Keratinocyte (primary cell): Measurements from ENCODE around the gene CLCN4. TPM values are rescaled to one million over a fixed set of nuclear protein-coding genes. Genes with fewer than 3 reads are reported as not detected.

Experiments
- DNase-seq: peaks from one replicate; pipeline ENCODE4 v3.0.0-alpha.2; 2011; ENCODE audit warnings: low read depth, missing footprints, low spot score
- FAIRE-seq: peaks from 2 replicates; lab custom pipeline; 2011; peaks lifted over from hg19 to GRCh38; lab: Jason Lieb, UNC
- H2AFZ ChIP-seq: 2 replicates; pipeline ENCODE4 v1.6.0; 2012; ENCODE audit warnings: low read length, control low read depth, inconsistent platforms; ENCODE audit not compliant: control insufficient read depth
- H3K27ac ChIP-seq: 2 replicates; pipeline ENCODE4 v1.5.1; 2011; ENCODE audit warnings: low read length; ENCODE audit not compliant: control insufficient read depth, insufficient read depth
- H3K27me3 ChIP-seq: 3 replicates; pipeline ENCODE4 v1.6.0; 2011; ENCODE audit warnings: low read length; ENCODE audit not compliant: control insufficient read depth, insufficient read depth; ENCODE audit errors: extremely low read depth
- H3K36me3 ChIP-seq, 2 experiments: 2 replicates in 1 of 2; 3 replicates in 1 of 2; pipeline ENCODE4 v1.5.1; 2011; ENCODE audit warnings: low read length in 2 of 2, mild to moderate bottlenecking in 1 of 2; ENCODE audit not compliant: control insufficient read depth in 2 of 2, insufficient read depth in 2 of 2; ENCODE audit errors: extremely low read depth in 1 of 2
- H3K4me1 ChIP-seq: 3 replicates; pipeline ENCODE4 v1.5.1; 2011; ENCODE audit warnings: low read length; ENCODE audit not compliant: control insufficient read depth, insufficient read depth; ENCODE audit errors: extremely low read depth
- H3K4me2 ChIP-seq: 3 replicates; pipeline ENCODE4 v1.6.0; 2011; ENCODE audit warnings: low read depth, low read length; ENCODE audit not compliant: control insufficient read depth, insufficient read depth; ENCODE audit errors: extremely low read depth
- H3K4me3 ChIP-seq, 3 experiments: fragments of 200-600 bp in 1 of 3; sonication (generic) in 1 of 3; 2 replicates in 2 of 3; 3 replicates in 1 of 3; pipeline ENCODE4 v1.5.1; 2011 to 2016; ENCODE audit warnings: low read length in 3 of 3, mild to moderate bottlenecking in 3 of 3, control low read depth in 2 of 3, inconsistent platforms in 1 of 3, low read depth in 1 of 3, mixed read lengths in 1 of 3, mixed run types in 1 of 3, moderate library complexity in 1 of 3; ENCODE audit not compliant: control insufficient read depth in 2 of 3, insufficient read depth in 2 of 3; ENCODE audit errors: extremely low read depth in 1 of 3
- H3K79me2 ChIP-seq: 2 replicates; pipeline ENCODE4 v1.6.0; 2012; ENCODE audit warnings: low read length; ENCODE audit not compliant: control insufficient read depth, insufficient read depth
- H3K9ac ChIP-seq: 3 replicates; pipeline ENCODE4 v1.6.0; 2011; ENCODE audit warnings: low read length; ENCODE audit not compliant: control insufficient read depth, insufficient read depth; ENCODE audit errors: extremely low read depth
- H3K9me1 ChIP-seq: 3 replicates; pipeline ENCODE4 v1.6.0; 2011; ENCODE audit warnings: low read length; ENCODE audit not compliant: control insufficient read depth, insufficient read depth; ENCODE audit errors: extremely low read depth
- H3K9me3 ChIP-seq: 2 replicates; pipeline ENCODE4 v1.5.1; 2012; ENCODE audit warnings: low read depth, low read length; ENCODE audit not compliant: control insufficient read depth
- H4K20me1 ChIP-seq: 3 replicates; pipeline ENCODE4 v1.6.0; 2011; ENCODE audit warnings: low read length; ENCODE audit not compliant: control insufficient read depth, insufficient read depth; ENCODE audit errors: extremely low read depth
- EZH2 ChIP-seq: IDR thresholded peaks from one replicate; pipeline ENCODE4 v1.6.1; 2012; ENCODE audit warnings: inconsistent platforms, mild to moderate bottlenecking, low read length, moderate library complexity
- dilution Hi-C: fragments of 300-500 bp; cut with MboI; formaldehyde crosslinking; loops from one replicate; pipeline ENCODE4 v1.7.0; 2020; ENCODE audit warnings: low sequenced_read_pairs; ENCODE audit not compliant: extremely low pct_ligation_motif_present
- polyA plus RNA-seq, 5 experiments: library from polyadenylated mRNA; depleted of rRNA in 3 of 5; stranded (reverse) in 3 of 5; stranded (forward) in 1 of 5; unstranded in 1 of 5; fragments of >200 nt; gene quantifications; 1 replicate in 1 of 5; 2 replicates in 3 of 5; 3 replicates in 1 of 5; pipeline versions ENCODE4 v1.2.1 to v1.2.3, GENCODE V29; 2011 to 2012; ENCODE audit warnings: missing spikeins in 2 of 5, low read depth in 1 of 5, low replicate concordance in 1 of 5
- TF ChIP-seq, protein P1 (sequence below), 3 experiments: IDR thresholded peaks in 1 of 3; conservative IDR thresholded peaks in 1 of 3; optimal IDR thresholded peaks in 1 of 3; 2 replicates in 2 of 3; 3 replicates in 1 of 3; pipeline versions ENCODE3 to v1.5.1; 2011; ENCODE audit warnings: low read length in 3 of 3, mild to moderate bottlenecking in 3 of 3, moderate library complexity in 2 of 3, control low read depth in 1 of 3, inconsistent platforms in 1 of 3; ENCODE audit not compliant: insufficient read depth in 2 of 3; ENCODE audit errors: extremely low read depth in 1 of 3

The CLCN4 gene
- polyA plus RNA-seq, 1 donor (not counting 4 experiments of a cell fraction or from before 2014, with no cell fraction given), result 0.24 TPM

DNA sequence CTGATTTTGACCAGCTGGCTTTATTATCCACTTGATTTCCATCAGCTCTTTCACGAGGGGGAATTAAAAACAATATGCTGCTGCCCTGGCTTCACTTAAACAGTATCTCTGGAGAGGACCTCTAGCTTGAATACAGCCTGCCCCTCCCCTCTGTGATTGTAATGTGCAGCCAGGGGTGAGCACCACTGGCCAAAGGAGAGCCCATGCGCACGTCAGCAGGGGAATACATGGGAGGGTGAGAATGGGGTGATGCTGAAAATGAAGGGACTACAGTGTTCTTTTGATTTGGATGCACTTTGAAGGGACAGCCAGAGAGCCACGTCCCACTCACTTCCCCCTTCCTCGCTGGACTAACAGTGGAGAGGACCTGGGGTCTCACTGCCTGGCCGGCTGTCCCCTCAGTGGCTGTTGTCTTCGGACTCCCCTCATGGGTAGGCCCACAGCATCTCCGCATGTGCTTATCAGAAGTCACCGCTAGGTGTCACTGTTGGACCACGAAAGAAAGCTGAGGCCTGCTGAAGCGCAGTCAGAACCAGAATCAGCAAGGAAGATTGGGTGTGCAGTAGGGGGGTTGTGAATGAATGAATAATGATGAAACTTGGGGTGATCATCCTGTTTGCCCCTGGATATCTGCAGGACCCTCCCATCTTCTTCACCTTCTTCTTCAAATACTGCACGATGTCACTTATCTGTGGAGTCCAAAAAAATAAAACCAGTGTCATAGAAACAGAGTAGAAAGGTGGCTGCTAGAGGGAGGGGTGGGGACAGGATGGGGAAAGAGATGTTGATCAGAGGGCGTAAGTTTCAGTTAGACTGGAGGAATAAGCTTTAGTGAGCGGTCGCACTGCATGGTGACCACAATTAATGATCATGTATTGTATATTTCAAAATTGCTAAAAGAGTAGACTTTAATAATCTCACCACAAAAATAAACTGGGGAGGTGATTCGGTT, 32.8 kb downstream of the CLCN4 start:
- Histone ChIP-seq H3K27ac (no peak overlapping the region), H3K9me1 (no peaks in the 10 kb centered on the region), H3K4me3 (no peak overlapping the region), H3K27me3 (no peaks in the 10 kb centered on the region), H3K4me2 (no peak overlapping the region), H3K9me3 (no peaks in the 10 kb centered on the region), H3K4me1 (no peaks in the 10 kb centered on the region), H2AFZ (no peak overlapping the region), H4K20me1 (no peaks in the 10 kb centered on the region), H3K9ac (no peak overlapping the region), H3K79me2 (no peaks in the 10 kb centered on the region), H3K36me3 (no peaks in the 10 kb centered on the region)
- dilution Hi-C loops, result loop anchor here (10.0 kb wide), 1 partner anchor 945 kb away; no protein-coding TSS in a partner anchor
- DNase-seq (no peak), FAIRE-seq (peak; percentile 46)
- TF ChIP-seq, protein P1, sequence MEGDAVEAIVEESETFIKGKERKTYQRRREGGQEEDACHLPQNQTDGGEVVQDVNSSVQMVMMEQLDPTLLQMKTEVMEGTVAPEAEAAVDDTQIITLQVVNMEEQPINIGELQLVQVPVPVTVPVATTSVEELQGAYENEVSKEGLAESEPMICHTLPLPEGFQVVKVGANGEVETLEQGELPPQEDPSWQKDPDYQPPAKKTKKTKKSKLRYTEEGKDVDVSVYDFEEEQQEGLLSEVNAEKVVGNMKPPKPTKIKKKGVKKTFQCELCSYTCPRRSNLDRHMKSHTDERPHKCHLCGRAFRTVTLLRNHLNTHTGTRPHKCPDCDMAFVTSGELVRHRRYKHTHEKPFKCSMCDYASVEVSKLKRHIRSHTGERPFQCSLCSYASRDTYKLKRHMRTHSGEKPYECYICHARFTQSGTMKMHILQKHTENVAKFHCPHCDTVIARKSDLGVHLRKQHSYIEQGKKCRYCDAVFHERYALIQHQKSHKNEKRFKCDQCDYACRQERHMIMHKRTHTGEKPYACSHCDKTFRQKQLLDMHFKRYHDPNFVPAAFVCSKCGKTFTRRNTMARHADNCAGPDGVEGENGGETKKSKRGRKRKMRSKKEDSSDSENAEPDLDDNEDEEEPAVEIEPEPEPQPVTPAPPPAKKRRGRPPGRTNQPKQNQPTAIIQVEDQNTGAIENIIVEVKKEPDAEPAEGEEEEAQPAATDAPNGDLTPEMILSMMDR (optimal IDR thresholded peaks at IDR 0.05 in 1 of 3, IDR thresholded peaks at IDR 0.05 in 1 of 3, conservative IDR thresholded peaks at IDR 0.05 in 1 of 3; ENCODE audit: extremely low read depth in 1 of 3, insufficient read depth in 2 of 3, low read length in 3 of 3), result peak; percentile 70 to 83 (median 83)
- no peak for TF ChIP-seq EZH2

- H3K36me3 ChIP-seq, result no peaks in the 10 kb centered on the region
- FAIRE-seq (peak; percentile 51), DNase-seq (no peak)
- H3K9me1 ChIP-seq, result no peaks in the 10 kb centered on the region
- no peak overlapping the region for H3K4me3 ChIP-seq
- dilution Hi-C loops, result loop anchor here (10.0 kb wide), 1 partner anchor 944 kb away; no protein-coding TSS in a partner anchor
- no peaks in the 10 kb centered on the region for H3K9me3 ChIP-seq
- no peak overlapping the region for H3K9ac ChIP-seq
- H3K27me3 ChIP-seq, result no peaks in the 10 kb centered on the region
- H3K27ac ChIP-seq, result no peak overlapping the region
- H2AFZ ChIP-seq, result no peak overlapping the region
- TF ChIP-seq EZH2, result no peak
- TF ChIP-seq, protein P1 (optimal IDR thresholded peaks at IDR 0.05 in 1 of 3, IDR thresholded peaks at IDR 0.05 in 1 of 3, conservative IDR thresholded peaks at IDR 0.05 in 1 of 3; ENCODE audit: extremely low read depth in 1 of 3, insufficient read depth in 2 of 3, low read length in 3 of 3), result peak in 2 of 3 experiments; percentile 38 to 68
- no peaks in the 10 kb centered on the region for H3K79me2 ChIP-seq
- H3K4me1 ChIP-seq, result no peaks in the 10 kb centered on the region
- H3K4me2 ChIP-seq, result no peak overlapping the region
- no peaks in the 10 kb centered on the region for H4K20me1 ChIP-seq
These were observed 33.6 kb downstream of the CLCN4 start for GRCh38 chrX:10190367-10190766.
